HEK293 (cell line): ENCODE measurements around the gene PGP.

Experiments
- CTCF ChIA-PET: fragments of 350-600 bp; formaldehyde crosslinking; extraction: SDS; loops from one replicate; lab custom pipeline; 2021; ENCODE audit warnings: antibody characterized with exemption; lab: Yijun Ruan, JAX
- POLR2A ChIA-PET: fragments of 300-600 bp; formaldehyde crosslinking; extraction: SDS; loops from one replicate; lab custom pipeline; 2020; ENCODE audit warnings: antibody characterized with exemption, inconsistent platforms; lab: Yijun Ruan, JAX
- H3K27ac ChIP-seq: fragments of 200-500 bp; sonication (Bioruptor generic); 2 replicates; pipeline ENCODE4 v1.5.1; 2014; ENCODE audit warnings: low read depth, low read length, control low read depth, inconsistent platforms; ENCODE audit errors: extremely low read depth
- H3K36me3 ChIP-seq, 2 experiments: fragments of 200-500 bp in 1 of 2; sonication (Bioruptor generic) in 1 of 2; 1 replicate in 1 of 2; 2 replicates in 1 of 2; pipeline ENCODE4 v1.5.1; 2014 to 2017; ENCODE audit warnings: inconsistent platforms in 2 of 2, low read length in 2 of 2; ENCODE audit not compliant: control insufficient read depth in 2 of 2, insufficient read depth in 1 of 2
- H3K4me1 ChIP-seq: fragments of 200-500 bp; sonication (Bioruptor generic); 2 replicates; pipeline ENCODE4 v1.5.1; 2014; ENCODE audit warnings: mild to moderate bottlenecking, low read length, inconsistent platforms; ENCODE audit not compliant: control insufficient read depth, insufficient read depth
- H3K4me3 ChIP-seq: 2 replicates; pipeline ENCODE4 v1.5.1; 2011; ENCODE audit warnings: low read depth, mild to moderate bottlenecking, control low read depth, low read length, moderate library complexity
- H3K9me3 ChIP-seq: fragments of 200-500 bp; sonication (Bioruptor generic); 2 replicates; pipeline ENCODE4 v1.5.1; 2014; ENCODE audit warnings: low read depth, low read length, inconsistent platforms; ENCODE audit not compliant: control insufficient read depth, insufficient read depth
- BCL11A ChIP-seq: fragments of 450-650 bp; formaldehyde crosslinking; IDR thresholded peaks from 2 replicates; pipeline ENCODE4 v1.5.1; 2016; ENCODE audit warnings: low read depth, missing biosample characterization, missing genetic modification characterization
- MYNN ChIP-seq: fragments of 450-650 bp; formaldehyde crosslinking; IDR thresholded peaks from 2 replicates; pipeline ENCODE4 v1.5.1; 2016; ENCODE audit warnings: missing biosample characterization, missing genetic modification characterization, borderline replicate concordance
- OSR2 ChIP-seq: fragments of 450-650 bp; formaldehyde crosslinking; IDR thresholded peaks from 2 replicates; pipeline ENCODE4 v1.5.1; 2016; ENCODE audit warnings: missing biosample characterization, missing genetic modification characterization
- ZBTB17 ChIP-seq: fragments of 450-650 bp; formaldehyde crosslinking; IDR thresholded peaks from 2 replicates; pipeline ENCODE4 v1.5.1; 2016; ENCODE audit warnings: missing biosample characterization, missing genetic modification characterization
- ZFP37 ChIP-seq: fragments of 450-650 bp; formaldehyde crosslinking; IDR thresholded peaks from 2 replicates; pipeline ENCODE4 v1.5.1; 2016; ENCODE audit warnings: missing biosample characterization, missing genetic modification characterization
- ZNF155 ChIP-seq: fragments of 450-650 bp; formaldehyde crosslinking; IDR thresholded peaks from 2 replicates; pipeline ENCODE4 v1.5.1; 2016; ENCODE audit warnings: missing biosample characterization, missing genetic modification characterization
- ZNF184 ChIP-seq: fragments of 450-650 bp; IDR thresholded peaks from 2 replicates; pipeline ENCODE4 v1.5.1; 2018; ENCODE audit warnings: missing biosample characterization, mild to moderate bottlenecking, missing genetic modification characterization
- ZNF19 ChIP-seq: fragments of 450-650 bp; formaldehyde crosslinking; IDR thresholded peaks from 2 replicates; pipeline ENCODE4; 2016; ENCODE audit warnings: missing biosample characterization, missing genetic modification characterization, low read depth
- ZNF2 ChIP-seq: fragments of 450-650 bp; formaldehyde crosslinking; IDR thresholded peaks from 2 replicates; pipeline ENCODE4 v1.5.1; 2016; ENCODE audit warnings: missing biosample characterization, missing genetic modification characterization
- ZNF221 ChIP-seq: fragments of 450-650 bp; formaldehyde crosslinking; IDR thresholded peaks from 2 replicates; pipeline ENCODE4 v1.5.1; 2017; ENCODE audit warnings: missing biosample characterization, missing genetic modification characterization, borderline replicate concordance
- ZNF266 ChIP-seq: fragments of 450-650 bp; formaldehyde crosslinking; IDR thresholded peaks from 2 replicates; pipeline ENCODE4 v1.5.1; 2016; ENCODE audit warnings: missing biosample characterization, missing genetic modification characterization, low read depth
- ZNF341 ChIP-seq: fragments of 450-650 bp; formaldehyde crosslinking; IDR thresholded peaks from 2 replicates; pipeline ENCODE4; 2016; ENCODE audit warnings: low read depth, missing biosample characterization, missing genetic modification characterization
- ZNF37A ChIP-seq: fragments of 450-650 bp; IDR thresholded peaks from 2 replicates; pipeline ENCODE4 v1.5.1; 2018; ENCODE audit warnings: missing biosample characterization, missing genetic modification characterization
- ZNF560 ChIP-seq: fragments of 450-650 bp; formaldehyde crosslinking; IDR thresholded peaks from 2 replicates; pipeline ENCODE4 v1.5.1; 2017; ENCODE audit warnings: missing biosample characterization, missing genetic modification characterization, borderline replicate concordance
- ZNF596 ChIP-seq: fragments of 450-650 bp; IDR thresholded peaks from 2 replicates; pipeline ENCODE4 v1.5.0; 2018; ENCODE audit warnings: missing biosample characterization, mild to moderate bottlenecking, missing genetic modification characterization, moderate library complexity
- ZNF658 ChIP-seq: fragments of 450-650 bp; formaldehyde crosslinking; IDR thresholded peaks from 2 replicates; pipeline ENCODE4; 2016; ENCODE audit warnings: missing biosample characterization, missing genetic modification characterization
- ZNF677 ChIP-seq: fragments of 450-650 bp; IDR thresholded peaks from 2 replicates; pipeline ENCODE4 v1.5.0; 2018; ENCODE audit warnings: missing biosample characterization, mild to moderate bottlenecking, missing genetic modification characterization, moderate library complexity
- TF ChIP-seq, protein P1 (sequence below): fragments of 450-650 bp; formaldehyde crosslinking; IDR thresholded peaks from 2 replicates; pipeline ENCODE4 v1.5.1; 2016; ENCODE audit warnings: missing biosample characterization, missing genetic modification characterization, low read depth
- TF ChIP-seq, protein P2 (sequence below): fragments of 450-650 bp; formaldehyde crosslinking; IDR thresholded peaks from 2 replicates; pipeline ENCODE4 v1.5.1; 2016; ENCODE audit warnings: missing biosample characterization, missing genetic modification characterization
- TF ChIP-seq, protein P3 (sequence below): fragments of 450-650 bp; formaldehyde crosslinking; IDR thresholded peaks from 2 replicates; pipeline ENCODE4; 2016; ENCODE audit warnings: missing biosample characterization, missing genetic modification characterization
- TF ChIP-seq, protein P4 (sequence below): sonication (generic); formaldehyde crosslinking; IDR thresholded peaks from 2 replicates; pipeline ENCODE4 v1.8.1; 2022; ENCODE audit warnings: mild to moderate bottlenecking, moderate library complexity, missing genetic modification reagents
- TF ChIP-seq, protein P5 (sequence below): fragments of 450-650 bp; formaldehyde crosslinking; IDR thresholded peaks from 2 replicates; pipeline ENCODE4 v1.5.1; 2016; ENCODE audit warnings: missing biosample characterization, missing genetic modification characterization
- TF ChIP-seq, protein P6 (sequence below): fragments of 450-650 bp; formaldehyde crosslinking; IDR thresholded peaks from 2 replicates; pipeline ENCODE4 v1.5.1; 2016; ENCODE audit warnings: missing biosample characterization, missing genetic modification characterization
- TF ChIP-seq, protein P7 (sequence below): fragments of 450-650 bp; formaldehyde crosslinking; IDR thresholded peaks from 2 replicates; pipeline ENCODE4 v1.5.1; 2016; ENCODE audit warnings: missing biosample characterization, missing genetic modification characterization, borderline replicate concordance

The PGP gene

DNA sequence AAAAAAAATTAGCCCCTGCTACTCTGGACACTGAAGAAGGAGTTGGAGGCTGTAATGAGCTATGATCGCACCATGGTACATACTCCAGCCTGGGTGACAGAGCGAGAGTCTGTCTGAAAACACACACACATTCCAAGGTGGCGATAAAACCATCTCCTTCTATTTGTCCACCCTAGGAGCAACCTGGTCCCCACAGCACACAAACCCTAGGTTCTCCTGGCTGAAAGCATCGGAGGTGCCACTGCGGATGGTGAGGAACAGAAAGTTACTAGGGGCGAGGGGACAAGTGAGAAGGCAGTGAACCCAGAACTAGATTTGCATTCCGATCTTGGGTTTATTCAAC lies 38.1 kb upstream of the PGP start (continued):
- no peak for TF ChIP-seq ZNF560
- TF ChIP-seq ZNF341: no peak
- TF ChIP-seq BCL11A (tag by site-specific recombination): 0 out of 2 replicates have a peak, but pooled peaks have one; percentile 53
- TF ChIP-seq ZNF266 (tag by site-specific recombination): no peak
- TF ChIP-seq ZNF2 (tag by site-specific recombination): no peak
- no peak for TF ChIP-seq ZNF184
- TF ChIP-seq, protein P1, sequence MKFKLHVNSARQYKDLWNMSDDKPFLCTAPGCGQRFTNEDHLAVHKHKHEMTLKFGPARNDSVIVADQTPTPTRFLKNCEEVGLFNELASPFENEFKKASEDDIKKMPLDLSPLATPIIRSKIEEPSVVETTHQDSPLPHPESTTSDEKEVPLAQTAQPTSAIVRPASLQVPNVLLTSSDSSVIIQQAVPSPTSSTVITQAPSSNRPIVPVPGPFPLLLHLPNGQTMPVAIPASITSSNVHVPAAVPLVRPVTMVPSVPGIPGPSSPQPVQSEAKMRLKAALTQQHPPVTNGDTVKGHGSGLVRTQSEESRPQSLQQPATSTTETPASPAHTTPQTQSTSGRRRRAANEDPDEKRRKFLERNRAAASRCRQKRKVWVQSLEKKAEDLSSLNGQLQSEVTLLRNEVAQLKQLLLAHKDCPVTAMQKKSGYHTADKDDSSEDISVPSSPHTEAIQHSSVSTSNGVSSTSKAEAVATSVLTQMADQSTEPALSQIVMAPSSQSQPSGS (tag by site-specific recombination): no peak
- TF ChIP-seq, protein P2, sequence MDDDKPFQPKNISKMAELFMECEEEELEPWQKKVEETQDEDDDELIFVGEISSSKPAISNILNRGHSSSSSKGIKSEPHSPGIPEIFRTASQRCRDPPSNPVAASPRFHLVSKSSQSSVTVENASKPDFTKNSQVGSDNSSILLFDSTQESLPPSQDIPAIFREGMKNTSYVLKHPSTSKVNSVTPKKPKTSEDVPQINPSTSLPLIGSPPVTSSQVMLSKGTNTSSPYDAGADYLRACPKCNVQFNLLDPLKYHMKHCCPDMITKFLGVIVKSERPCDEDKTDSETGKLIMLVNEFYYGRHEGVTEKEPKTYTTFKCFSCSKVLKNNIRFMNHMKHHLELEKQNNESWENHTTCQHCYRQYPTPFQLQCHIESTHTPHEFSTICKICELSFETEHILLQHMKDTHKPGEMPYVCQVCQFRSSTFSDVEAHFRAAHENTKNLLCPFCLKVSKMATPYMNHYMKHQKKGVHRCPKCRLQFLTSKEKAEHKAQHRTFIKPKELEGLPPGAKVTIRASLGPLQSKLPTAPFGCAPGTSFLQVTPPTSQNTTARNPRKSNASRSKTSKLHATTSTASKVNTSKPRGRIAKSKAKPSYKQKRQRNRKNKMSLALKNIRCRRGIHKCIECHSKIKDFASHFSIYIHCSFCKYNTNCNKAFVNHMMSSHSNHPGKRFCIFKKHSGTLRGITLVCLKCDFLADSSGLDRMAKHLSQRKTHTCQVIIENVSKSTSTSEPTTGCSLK (tag by site-specific recombination): no peak
- TF ChIP-seq ZNF19: no peak

DNA sequence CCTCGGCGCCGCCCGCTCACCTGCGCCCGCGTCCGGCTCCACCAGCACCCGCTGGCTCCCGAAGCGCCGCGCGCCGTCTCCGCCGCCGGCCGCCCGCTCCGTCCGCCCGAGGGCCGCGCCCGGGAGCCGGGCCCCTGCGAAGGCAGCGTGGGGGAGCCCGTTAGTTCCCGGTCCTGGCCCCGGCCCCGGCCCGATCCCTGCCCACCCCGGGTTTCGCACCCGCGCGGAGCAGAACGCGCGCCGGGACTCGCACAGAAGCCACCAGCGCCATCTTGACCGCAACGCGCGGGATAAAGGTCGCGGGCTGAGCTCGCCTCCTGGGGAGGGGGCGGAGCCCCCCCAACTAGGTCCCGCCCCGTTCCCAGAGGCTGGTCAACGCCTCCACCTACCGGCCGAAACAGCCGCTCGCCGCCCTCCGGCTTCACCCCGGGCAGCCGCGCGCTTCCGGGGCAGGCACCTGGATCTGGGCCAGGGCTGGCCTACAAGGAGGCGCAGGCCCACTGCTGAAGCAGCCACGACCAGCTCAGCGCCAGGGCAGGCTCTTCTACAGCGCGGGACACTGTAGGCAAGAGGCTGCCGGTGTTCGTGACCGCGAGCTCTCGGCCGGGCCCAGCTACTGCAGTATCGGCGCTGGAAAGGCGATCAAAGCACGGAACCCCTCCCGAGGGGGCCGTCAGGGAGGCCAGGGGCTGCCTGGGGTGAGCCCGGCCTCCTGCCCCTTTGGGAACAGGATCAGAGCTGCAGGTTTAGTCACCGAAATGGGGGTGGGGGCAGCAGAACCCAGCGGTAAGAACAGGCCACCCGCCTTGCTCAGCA lies 36.9 kb upstream of the PGP start, which contains the start of gene ECI1:
Gene ECI1, minus strand, starts transcription at position 292 of the 816 bp plus-strand sequence. Its CDS starts 21 bp downstream, at position 271.
- H3K27ac ChIP-seq: peak within 1 kb of the TSS; percentile 91
- H3K9me3 ChIP-seq: no peaks in the 10 kb centered on the region
- H3K4me3 ChIP-seq: peak within 1 kb of the TSS; percentile 78
- ChIA-PET POLR2A (interaction anchor here (0.6 to 3.7 kb wide), 30 partner anchors 8 to 351 kb away, joined by 3 to 48 read pairs (median 6); partner anchors contain the start of genes AMDHD2, CCNF, DNASE1L2 and E4F1), CTCF (interaction anchor here (0.6 to 1.9 kb wide), 8 partner anchors 10 to 322 kb away, joined by 3 to 14 read pairs (median 4); partner anchors contain the start of genes PGP and TRAF7)
- H3K4me1 ChIP-seq: peaks cover 7% of the 10 kb centered on the region
- peaks cover 43 to 56% of the 10 kb centered on the region in 2 experiments for H3K36me3 ChIP-seq
- peak; percentile 87; the same call in 1 of the 2 replicates for TF ChIP-seq ZFP37 (tag by site-specific recombination)
- TF ChIP-seq MYNN (tag by site-specific recombination): no peak
- peak; percentile 91 for TF ChIP-seq ZBTB17 (tag by site-specific recombination)
- TF ChIP-seq, protein P3, sequence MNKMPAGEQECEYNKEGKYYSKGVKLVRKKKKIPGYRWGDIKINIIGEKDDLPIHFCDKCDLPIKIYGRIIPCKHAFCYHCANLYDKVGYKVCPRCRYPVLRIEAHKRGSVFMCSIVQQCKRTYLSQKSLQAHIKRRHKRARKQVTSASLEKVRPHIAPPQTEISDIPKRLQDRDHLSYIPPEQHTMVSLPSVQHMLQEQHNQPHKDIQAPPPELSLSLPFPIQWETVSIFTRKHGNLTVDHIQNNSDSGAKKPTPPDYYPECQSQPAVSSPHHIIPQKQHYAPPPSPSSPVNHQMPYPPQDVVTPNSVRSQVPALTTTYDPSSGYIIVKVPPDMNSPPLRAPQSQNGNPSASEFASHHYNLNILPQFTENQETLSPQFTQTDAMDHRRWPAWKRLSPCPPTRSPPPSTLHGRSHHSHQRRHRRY: no peak
- TF ChIP-seq, protein P4, sequence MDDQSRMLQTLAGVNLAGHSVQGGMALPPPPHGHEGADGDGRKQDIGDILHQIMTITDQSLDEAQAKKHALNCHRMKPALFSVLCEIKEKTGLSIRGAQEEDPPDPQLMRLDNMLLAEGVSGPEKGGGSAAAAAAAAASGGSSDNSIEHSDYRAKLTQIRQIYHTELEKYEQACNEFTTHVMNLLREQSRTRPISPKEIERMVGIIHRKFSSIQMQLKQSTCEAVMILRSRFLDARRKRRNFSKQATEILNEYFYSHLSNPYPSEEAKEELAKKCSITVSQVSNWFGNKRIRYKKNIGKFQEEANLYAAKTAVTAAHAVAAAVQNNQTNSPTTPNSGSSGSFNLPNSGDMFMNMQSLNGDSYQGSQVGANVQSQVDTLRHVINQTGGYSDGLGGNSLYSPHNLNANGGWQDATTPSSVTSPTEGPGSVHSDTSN: 0 out of 2 replicates have a peak, but pooled peaks have one; percentile 66
- 0 out of 2 replicates have a peak, but pooled peaks have one; percentile 52 for TF ChIP-seq ZNF677 (tag by site-specific recombination)
- peak; percentile 95 for TF ChIP-seq OSR2
- TF ChIP-seq ZNF596: peak; percentile 44; the same call in 1 of the 2 replicates
- TF ChIP-seq ZNF658: no peak
- TF ChIP-seq ZNF221: no peak
- no peak for TF ChIP-seq ZNF155
- TF ChIP-seq, protein P5, sequence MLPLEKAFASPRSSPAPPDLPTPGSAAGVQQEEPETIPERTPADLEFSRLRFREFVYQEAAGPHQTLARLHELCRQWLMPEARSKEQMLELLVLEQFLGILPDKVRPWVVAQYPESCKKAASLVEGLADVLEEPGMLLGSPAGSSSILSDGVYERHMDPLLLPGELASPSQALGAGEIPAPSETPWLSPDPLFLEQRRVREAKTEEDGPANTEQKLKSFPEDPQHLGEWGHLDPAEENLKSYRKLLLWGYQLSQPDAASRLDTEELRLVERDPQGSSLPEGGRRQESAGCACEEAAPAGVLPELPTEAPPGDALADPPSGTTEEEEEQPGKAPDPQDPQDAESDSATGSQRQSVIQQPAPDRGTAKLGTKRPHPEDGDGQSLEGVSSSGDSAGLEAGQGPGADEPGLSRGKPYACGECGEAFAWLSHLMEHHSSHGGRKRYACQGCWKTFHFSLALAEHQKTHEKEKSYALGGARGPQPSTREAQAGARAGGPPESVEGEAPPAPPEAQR (tag by site-specific recombination): no peak
- TF ChIP-seq, protein P6, sequence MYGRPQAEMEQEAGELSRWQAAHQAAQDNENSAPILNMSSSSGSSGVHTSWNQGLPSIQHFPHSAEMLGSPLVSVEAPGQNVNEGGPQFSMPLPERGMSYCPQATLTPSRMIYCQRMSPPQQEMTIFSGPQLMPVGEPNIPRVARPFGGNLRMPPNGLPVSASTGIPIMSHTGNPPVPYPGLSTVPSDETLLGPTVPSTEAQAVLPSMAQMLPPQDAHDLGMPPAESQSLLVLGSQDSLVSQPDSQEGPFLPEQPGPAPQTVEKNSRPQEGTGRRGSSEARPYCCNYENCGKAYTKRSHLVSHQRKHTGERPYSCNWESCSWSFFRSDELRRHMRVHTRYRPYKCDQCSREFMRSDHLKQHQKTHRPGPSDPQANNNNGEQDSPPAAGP (tag by site-specific recombination): peak; percentile 92
- TF ChIP-seq, protein P7, sequence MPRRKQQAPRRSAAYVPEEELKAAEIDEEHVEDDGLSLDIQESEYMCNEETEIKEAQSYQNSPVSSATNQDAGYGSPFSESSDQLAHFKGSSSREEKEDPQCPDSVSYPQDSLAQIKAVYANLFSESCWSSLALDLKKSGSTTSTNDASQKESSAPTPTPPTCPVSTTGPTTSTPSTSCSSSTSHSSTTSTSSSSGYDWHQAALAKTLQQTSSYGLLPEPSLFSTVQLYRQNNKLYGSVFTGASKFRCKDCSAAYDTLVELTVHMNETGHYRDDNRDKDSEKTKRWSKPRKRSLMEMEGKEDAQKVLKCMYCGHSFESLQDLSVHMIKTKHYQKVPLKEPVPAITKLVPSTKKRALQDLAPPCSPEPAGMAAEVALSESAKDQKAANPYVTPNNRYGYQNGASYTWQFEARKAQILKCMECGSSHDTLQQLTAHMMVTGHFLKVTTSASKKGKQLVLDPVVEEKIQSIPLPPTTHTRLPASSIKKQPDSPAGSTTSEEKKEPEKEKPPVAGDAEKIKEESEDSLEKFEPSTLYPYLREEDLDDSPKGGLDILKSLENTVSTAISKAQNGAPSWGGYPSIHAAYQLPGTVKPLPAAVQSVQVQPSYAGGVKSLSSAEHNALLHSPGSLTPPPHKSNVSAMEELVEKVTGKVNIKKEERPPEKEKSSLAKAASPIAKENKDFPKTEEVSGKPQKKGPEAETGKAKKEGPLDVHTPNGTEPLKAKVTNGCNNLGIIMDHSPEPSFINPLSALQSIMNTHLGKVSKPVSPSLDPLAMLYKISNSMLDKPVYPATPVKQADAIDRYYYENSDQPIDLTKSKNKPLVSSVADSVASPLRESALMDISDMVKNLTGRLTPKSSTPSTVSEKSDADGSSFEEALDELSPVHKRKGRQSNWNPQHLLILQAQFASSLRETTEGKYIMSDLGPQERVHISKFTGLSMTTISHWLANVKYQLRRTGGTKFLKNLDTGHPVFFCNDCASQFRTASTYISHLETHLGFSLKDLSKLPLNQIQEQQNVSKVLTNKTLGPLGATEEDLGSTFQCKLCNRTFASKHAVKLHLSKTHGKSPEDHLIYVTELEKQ (tag by site-specific recombination): no peak
- 0 out of 2 replicates have a peak, but pooled peaks have one; percentile 6 for TF ChIP-seq ZNF37A (tag by site-specific recombination)
